ENCODE data around the gene OR10A6.

DNA sequence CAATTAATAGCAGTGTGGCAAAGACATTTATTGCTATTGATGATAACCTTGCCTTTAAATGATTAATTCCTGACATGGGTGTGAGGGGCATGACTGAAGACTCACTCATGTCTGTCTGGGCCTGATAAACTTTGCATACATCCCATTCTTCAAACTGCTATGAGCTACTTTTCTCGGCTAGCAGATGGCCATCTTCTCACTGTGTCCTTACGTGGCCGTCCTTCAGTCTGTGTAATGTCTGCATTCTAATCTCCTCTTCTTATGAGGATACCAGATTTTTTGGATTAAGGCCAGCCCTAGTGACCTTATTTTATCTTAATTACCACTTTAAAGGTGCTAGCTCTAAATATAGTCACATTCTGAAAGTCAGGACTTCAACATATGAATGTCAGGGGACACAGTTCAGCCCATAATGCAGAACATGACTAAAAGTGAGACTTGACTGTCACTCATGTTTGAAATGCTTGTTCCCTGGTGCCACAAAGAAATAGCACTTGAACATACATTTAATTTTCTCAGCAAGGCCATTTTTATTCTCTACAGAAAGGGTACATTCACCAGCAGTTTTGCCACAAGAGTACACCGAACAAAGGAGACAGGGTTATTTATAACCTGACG lies 32.3 kb downstream of the OR10A6 start:
- TF ChIP-seq CTCF (IDR thresholded peaks at IDR 0.05; ENCODE audit: low read length) (no peak), EZH2 (optimal IDR thresholded peaks at IDR 0.05; ENCODE audit: low read depth, low read length) (no peak), EZH2phosphoT487 (IDR thresholded peaks at IDR 0.05; ENCODE audit: low read length) (no peak)

All from MM.1S (cell line).